ENCODE results near the gene MISP3. TPM values are rescaled to one million over a fixed set of nuclear protein-coding genes. Genes with fewer than 3 reads are reported as not detected.

Gene MISP3
- total RNA-seq, 3 donors from 2014 or later, result 13.6 to 34.2 (median 32.9) TPM

DNA sequence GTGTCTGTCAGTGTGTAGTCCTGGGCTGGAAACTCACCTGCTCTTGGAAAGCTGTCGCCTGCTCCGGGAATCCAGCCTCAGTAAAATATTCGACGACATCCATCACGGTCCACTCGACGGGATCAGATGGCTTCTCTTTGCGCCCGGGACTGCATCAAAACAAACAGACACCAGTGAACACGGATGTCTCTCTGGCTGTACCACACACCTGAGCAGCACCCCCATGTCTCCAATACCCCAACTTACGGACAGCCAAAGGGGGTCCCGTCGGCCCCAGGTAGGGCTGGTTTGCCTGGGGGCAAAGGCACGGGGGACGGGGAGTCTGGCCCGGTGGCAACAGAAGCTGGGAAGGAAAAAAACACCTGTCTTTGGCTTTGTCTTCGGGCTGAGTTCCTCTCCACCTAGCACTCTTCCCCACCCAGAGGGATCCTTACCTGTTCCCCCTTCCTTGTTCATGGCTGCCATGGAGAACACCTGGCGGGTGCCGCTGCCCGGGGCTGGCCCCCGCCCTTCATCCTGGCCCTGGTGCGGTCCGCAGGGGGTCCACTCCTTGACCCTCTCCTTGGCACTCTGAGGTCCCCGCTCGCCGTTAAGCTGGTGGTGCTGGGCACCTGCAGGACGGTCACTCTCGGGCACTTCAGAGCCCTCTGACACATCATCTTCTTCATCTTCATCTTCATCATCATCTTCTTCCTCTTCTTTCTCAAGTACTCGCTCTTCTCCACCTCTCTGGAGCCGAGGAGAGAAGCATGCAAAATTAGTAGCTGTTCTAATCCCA is 16.2 kb downstream of the MISP3 start:
- intact Hi-C loops (cut with DNase I, micrococcal nuclease), result no loop called here
- no peaks in the 10 kb centered on the region for H3K36me3 ChIP-seq (ENCODE audit: low read depth)
- DNase-seq (no peak), ATAC-seq (no peak)
- H3K9me3 ChIP-seq, result peaks cover 7% of the 10 kb centered on the region
- H3K4me1 ChIP-seq (ENCODE audit: low read depth), result peaks cover 16% of the 10 kb centered on the region
- H3K4me3 ChIP-seq, result no peak overlapping the region
- TF ChIP-seq, protein P1, sequence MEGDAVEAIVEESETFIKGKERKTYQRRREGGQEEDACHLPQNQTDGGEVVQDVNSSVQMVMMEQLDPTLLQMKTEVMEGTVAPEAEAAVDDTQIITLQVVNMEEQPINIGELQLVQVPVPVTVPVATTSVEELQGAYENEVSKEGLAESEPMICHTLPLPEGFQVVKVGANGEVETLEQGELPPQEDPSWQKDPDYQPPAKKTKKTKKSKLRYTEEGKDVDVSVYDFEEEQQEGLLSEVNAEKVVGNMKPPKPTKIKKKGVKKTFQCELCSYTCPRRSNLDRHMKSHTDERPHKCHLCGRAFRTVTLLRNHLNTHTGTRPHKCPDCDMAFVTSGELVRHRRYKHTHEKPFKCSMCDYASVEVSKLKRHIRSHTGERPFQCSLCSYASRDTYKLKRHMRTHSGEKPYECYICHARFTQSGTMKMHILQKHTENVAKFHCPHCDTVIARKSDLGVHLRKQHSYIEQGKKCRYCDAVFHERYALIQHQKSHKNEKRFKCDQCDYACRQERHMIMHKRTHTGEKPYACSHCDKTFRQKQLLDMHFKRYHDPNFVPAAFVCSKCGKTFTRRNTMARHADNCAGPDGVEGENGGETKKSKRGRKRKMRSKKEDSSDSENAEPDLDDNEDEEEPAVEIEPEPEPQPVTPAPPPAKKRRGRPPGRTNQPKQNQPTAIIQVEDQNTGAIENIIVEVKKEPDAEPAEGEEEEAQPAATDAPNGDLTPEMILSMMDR (IDR thresholded peaks at IDR 0.05), result no peak

DNA sequence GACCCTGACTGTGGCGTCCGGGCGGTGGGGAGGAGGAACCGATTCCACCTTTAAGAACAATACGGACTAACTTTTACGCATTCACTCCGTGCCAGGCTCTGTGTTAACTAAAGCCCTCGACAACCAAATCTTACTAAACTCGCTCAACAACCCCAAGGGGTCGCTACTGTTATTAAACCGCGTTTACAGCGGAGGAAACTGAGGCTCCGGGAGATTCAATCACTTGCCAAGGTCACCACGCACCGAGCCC is 16.8 kb downstream of the MISP3 start:
- Histone ChIP-seq H3K9me3 (peaks cover 7% of the 10 kb centered on the region), H3K4me1 (ENCODE audit: low read depth) (peaks cover 16% of the 10 kb centered on the region), H3K4me3 (peak overlapping the region; percentile 22), H3K36me3 (ENCODE audit: low read depth) (no peaks in the 10 kb centered on the region)
- DNase-seq (no peak), ATAC-seq (no peak)
- intact Hi-C loops (cut with DNase I, micrococcal nuclease), result no loop called here
- TF ChIP-seq, protein P1 (IDR thresholded peaks at IDR 0.05), result no peak

- H3K36me3 ChIP-seq (ENCODE audit: low read depth), result no peaks in the 10 kb centered on the region
- TF ChIP-seq, protein P1 (IDR thresholded peaks at IDR 0.05), result no peak
- H3K4me3 ChIP-seq, result peak overlapping the region; percentile 48
- peaks cover 7% of the 10 kb centered on the region for H3K9me3 ChIP-seq
- H3K4me1 ChIP-seq (ENCODE audit: low read depth), result peaks cover 16% of the 10 kb centered on the region
- ATAC-seq (peak; percentile 7), DNase-seq (peak; percentile 57 to 80 (median 74))
- intact Hi-C loops (cut with DNase I, micrococcal nuclease), result no loop called here
Observed at GRCh38 chr19:14089662-14090508, 17.3 kb downstream of the MISP3 start.

- intact Hi-C loops (cut with DNase I, micrococcal nuclease), result no loop called here
- peak; percentile 76 for ATAC-seq
Observed at GRCh38 chr19:14090509-14091080, 18.0 kb downstream of the MISP3 start, which contains the start of gene SAMD1. Gene SAMD1, minus strand, starts transcription at chr19:14090751.

GRCh38 chr19:14091081-14091812 is 18.7 kb downstream of the MISP3 start:
- Histone ChIP-seq H3K4me3 (peak overlapping the region; percentile 48), H3K36me3 (ENCODE audit: low read depth) (no peaks in the 10 kb centered on the region), H3K9me3 (peaks cover 7% of the 10 kb centered on the region), H3K4me1 (ENCODE audit: low read depth) (peaks cover 12% of the 10 kb centered on the region)
- DNase-seq (peak; percentile 86 to 92 (median 91)), ATAC-seq (peak; percentile 91)
- TF ChIP-seq, protein P1 (IDR thresholded peaks at IDR 0.05), result no peak
- intact Hi-C loops (cut with DNase I, micrococcal nuclease), result no loop called here

More at GRCh38 chr19:14090509-14091080, 18.0 kb downstream of the MISP3 start, which contains the start of gene SAMD1:
- peaks cover 12% of the 10 kb centered on the region for H3K4me1 ChIP-seq (ENCODE audit: low read depth)
- DNase-seq, result peak; percentile 90 to 94 (median 92)
- H3K36me3 ChIP-seq (ENCODE audit: low read depth), result no peaks in the 10 kb centered on the region
- peaks cover 7% of the 10 kb centered on the region for H3K9me3 ChIP-seq
- H3K4me3 ChIP-seq, result peak within 1 kb of the TSS; percentile 48
- TF ChIP-seq, protein P1 (IDR thresholded peaks at IDR 0.05), result no peak

All from mucosa of descending colon (tissue), 3 donors.